Measurements from ENCODE around the gene HIVEP3.

The HIVEP3 gene

GRCh38 chr1:41484402-41485241 lies 434.1 kb downstream of the HIVEP3 start, which contains the start of gene EDN2:
Gene EDN2, minus strand, starts transcription at chr1:41484683. Its CDS starts 82 bp downstream, at chr1:41484601.
- no peak for DNase-seq (ENCODE audit: low read depth in 2 of 2)

GRCh38 chr1:41483960-41484401 lies 434.7 kb downstream of the HIVEP3 start:
- no peak for DNase-seq (ENCODE audit: low read depth in 2 of 2)

- no peak for DNase-seq (ENCODE audit: low read depth in 2 of 2)
These were observed 435.5 kb downstream of the HIVEP3 start for GRCh38 chr1:41483001-41483850.

- DNase-seq (ENCODE audit: low read depth in 2 of 2): no peak
These were observed 436.5 kb downstream of the HIVEP3 start for GRCh38 chr1:41482001-41482765.

GRCh38 chr1:41481109-41481775 lies 437.5 kb downstream of the HIVEP3 start:
- DNase-seq (ENCODE audit: low read depth in 2 of 2): no peak

GRCh38 chr1:41480204-41481108 lies 438.3 kb downstream of the HIVEP3 start:
- no peak for DNase-seq (ENCODE audit: low read depth in 2 of 2)

GRCh38 chr1:41479808-41480160 lies 438.9 kb downstream of the HIVEP3 start:
- no peak for DNase-seq (ENCODE audit: low read depth in 2 of 2)

- DNase-seq (ENCODE audit: low read depth in 2 of 2): no peak
These were observed 439.5 kb downstream of the HIVEP3 start for GRCh38 chr1:41479000-41479807.

GRCh38 chr1:41478118-41478748 lies 440.5 kb downstream of the HIVEP3 start:
- no peak for DNase-seq (ENCODE audit: low read depth in 2 of 2)

GRCh38 chr1:41476807-41477361 lies 441.8 kb downstream of the HIVEP3 start:
- no peak for DNase-seq (ENCODE audit: low read depth in 2 of 2)

- no peak for DNase-seq (ENCODE audit: low read depth in 2 of 2)
These were observed 442.7 kb downstream of the HIVEP3 start for GRCh38 chr1:41475859-41476567.

- DNase-seq (ENCODE audit: low read depth in 2 of 2): no peak
These were observed 443.4 kb downstream of the HIVEP3 start for GRCh38 chr1:41475346-41475745.

GRCh38 chr1:41474490-41475271 lies 444.0 kb downstream of the HIVEP3 start:
- no peak for DNase-seq (ENCODE audit: low read depth in 2 of 2)

GRCh38 chr1:41473738-41474362 lies 444.9 kb downstream of the HIVEP3 start:
- no peak for DNase-seq (ENCODE audit: low read depth in 2 of 2)

GRCh38 chr1:41471658-41472057 lies 447.1 kb downstream of the HIVEP3 start:
- DNase-seq (ENCODE audit: low read depth in 2 of 2): no peak

GRCh38 chr1:41469706-41470105 lies 449.0 kb downstream of the HIVEP3 start:
- DNase-seq (ENCODE audit: low read depth in 2 of 2): no peak

All from stimulated activated CD8-positive, alpha-beta memory T cell treated with anti-CD3 and anti-CD28 coated beads, Interleukin-15, amount 100 ng/mL, for 48 hours (primary cell).